ENCODE measurements around the gene KCNA2. TPM values are rescaled to one million over a fixed set of nuclear protein-coding genes. Genes with fewer than 3 reads are reported as not detected.

The KCNA2 gene
- total RNA-seq, 1 donor, result not detected

DNA sequence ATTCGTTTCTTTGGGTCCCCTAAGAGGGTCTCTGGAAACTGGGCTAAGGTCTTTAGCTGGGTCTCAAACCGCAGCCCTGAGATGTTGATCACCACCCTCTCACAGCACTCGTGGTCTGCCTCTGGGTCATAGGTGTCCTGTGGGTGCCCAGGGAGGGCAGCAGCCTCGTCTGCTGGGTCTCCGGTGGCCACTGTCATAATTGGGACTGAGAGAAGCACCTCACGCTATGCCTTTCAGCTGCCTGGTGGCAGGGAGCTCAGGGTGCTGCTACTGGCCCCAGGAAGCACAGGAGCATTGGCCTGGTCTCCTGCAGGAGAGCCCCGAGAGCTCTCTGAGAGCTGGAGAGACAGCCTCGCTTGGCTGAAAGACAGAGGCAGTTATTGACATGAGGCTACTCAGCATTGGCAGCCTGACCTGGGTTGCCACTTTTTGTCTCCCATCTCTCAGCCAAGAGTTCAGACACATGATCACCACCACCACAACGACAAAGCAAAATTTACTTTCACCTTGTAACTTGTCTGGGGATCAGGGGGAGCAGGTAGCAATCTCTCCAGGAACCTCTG, 1.5 kb downstream of the KCNA2 start:
- TF ChIP-seq, protein P1, sequence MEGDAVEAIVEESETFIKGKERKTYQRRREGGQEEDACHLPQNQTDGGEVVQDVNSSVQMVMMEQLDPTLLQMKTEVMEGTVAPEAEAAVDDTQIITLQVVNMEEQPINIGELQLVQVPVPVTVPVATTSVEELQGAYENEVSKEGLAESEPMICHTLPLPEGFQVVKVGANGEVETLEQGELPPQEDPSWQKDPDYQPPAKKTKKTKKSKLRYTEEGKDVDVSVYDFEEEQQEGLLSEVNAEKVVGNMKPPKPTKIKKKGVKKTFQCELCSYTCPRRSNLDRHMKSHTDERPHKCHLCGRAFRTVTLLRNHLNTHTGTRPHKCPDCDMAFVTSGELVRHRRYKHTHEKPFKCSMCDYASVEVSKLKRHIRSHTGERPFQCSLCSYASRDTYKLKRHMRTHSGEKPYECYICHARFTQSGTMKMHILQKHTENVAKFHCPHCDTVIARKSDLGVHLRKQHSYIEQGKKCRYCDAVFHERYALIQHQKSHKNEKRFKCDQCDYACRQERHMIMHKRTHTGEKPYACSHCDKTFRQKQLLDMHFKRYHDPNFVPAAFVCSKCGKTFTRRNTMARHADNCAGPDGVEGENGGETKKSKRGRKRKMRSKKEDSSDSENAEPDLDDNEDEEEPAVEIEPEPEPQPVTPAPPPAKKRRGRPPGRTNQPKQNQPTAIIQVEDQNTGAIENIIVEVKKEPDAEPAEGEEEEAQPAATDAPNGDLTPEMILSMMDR (IDR thresholded peaks at IDR 0.05; ENCODE audit: insufficient read depth, low read depth, low read length), result no peak
- no peak for DNase-seq (ENCODE audit: low read depth)
- no peak overlapping the region for H3K4me3 ChIP-seq (ENCODE audit: low read depth, low read length)

DNA sequence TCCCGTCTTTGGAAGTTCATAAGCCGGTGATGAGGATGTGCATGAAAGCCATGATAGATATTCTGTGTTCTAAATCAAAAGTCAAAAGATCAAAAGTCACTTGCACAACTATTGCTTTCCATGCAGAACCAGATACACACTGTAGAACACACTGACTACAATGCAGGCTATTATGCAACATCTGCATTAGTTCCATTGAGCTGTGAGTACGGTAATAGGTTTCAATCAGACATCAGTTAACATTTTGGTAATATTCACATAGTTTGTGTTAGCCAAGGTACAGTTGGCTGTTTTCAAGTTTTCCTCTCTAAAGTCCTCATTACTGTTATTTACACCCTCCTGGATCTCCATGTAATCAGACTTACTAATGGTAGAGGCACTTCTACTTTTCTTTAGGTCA, 3.1 kb downstream of the KCNA2 start:
- DNase-seq (ENCODE audit: low read depth), result no peak
- TF ChIP-seq, protein P1 (IDR thresholded peaks at IDR 0.05; ENCODE audit: insufficient read depth, low read depth, low read length), result no peak
- no peak overlapping the region for H3K4me3 ChIP-seq (ENCODE audit: low read depth, low read length)

DNA sequence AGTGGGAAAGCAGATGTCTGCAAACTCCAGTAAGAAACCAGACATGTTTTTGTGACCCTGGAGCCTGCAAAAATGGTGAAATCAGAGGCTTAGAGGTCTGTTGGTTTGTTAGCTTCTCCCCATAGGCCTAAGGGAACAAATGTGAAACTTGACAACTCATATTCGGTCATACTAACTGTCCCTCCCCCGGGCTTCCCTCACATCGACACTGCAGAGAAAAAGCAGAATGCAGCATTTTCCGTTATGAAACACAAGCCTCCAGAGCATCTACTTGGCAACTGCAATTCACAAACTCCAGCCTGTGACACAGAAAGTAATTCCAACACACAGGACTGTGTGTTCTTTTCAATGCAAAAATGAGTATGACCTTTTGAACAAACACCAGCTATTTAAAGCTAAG, 3.7 kb downstream of the KCNA2 start:
- H3K4me3 ChIP-seq (ENCODE audit: low read depth, low read length), result no peak overlapping the region
- peak; percentile 4 for DNase-seq (ENCODE audit: low read depth)
- TF ChIP-seq, protein P1 (IDR thresholded peaks at IDR 0.05; ENCODE audit: insufficient read depth, low read depth, low read length), result no peak

DNA sequence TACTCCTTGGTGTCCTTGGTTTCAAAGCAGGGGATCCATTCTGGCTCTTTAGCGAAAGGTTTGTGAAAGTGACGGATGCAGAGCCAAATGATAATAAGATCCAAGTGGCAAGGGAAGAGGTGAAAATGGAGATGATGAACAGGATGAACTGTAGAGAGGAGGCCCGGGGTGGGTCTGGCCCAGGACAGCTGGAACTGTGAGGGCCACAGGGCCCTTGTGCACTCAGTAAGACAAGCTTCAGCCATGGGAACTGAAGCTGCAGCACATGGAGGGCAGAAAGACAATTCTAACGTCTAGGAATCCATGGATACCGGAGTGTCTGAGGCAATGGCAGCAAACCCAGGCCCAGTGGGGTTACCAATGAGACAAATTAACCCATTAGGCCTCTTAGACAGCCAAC, 4.8 kb downstream of the KCNA2 start:
- H3K4me3 ChIP-seq (ENCODE audit: low read depth, low read length), result no peak overlapping the region
- TF ChIP-seq, protein P1 (IDR thresholded peaks at IDR 0.05; ENCODE audit: insufficient read depth, low read depth, low read length), result no peak
- no peak for DNase-seq (ENCODE audit: low read depth)

DNA sequence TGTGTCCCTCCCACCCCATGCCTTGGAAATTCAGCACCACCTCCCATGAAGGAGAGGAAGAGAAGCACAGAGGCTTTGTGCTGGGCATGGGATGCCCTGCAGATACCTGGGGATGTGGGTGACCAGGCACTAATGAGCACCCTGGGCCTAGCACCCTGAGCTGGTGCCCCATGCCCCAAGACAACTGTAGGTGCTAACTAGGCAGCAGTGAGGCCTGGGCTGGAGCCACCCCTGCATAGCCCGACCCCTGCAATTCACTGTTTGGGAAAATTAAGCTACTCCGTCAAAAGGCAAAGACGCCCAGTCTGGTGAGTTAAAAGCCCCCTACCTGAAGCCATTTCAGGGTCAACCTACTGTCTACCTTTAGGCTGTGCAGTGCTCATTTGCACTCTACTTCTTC, 5.4 kb downstream of the KCNA2 start:
- TF ChIP-seq, protein P1 (IDR thresholded peaks at IDR 0.05; ENCODE audit: insufficient read depth, low read depth, low read length), result no peak

DNA sequence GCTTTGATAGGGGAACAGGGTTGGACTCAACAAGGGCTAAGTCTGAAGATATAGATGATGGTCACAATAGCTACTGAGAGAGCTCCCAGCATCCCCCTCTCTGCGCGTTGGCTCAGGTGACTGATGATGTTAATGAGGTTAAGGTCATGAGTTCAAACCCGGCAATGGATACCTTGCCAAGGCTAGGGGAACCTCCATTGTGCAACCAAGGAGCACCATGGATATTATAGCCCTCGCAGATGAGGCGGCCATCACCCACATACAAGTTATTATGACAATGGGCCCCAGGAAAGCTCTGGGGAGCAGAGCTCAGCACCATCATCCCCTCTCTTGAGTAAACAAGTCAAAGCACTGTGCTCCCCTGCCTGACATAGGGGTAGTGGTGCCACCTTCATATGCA, 8.2 kb downstream of the KCNA2 start:
- no peak overlapping the region for H3K4me3 ChIP-seq (ENCODE audit: low read depth, low read length)
- TF ChIP-seq, protein P1 (IDR thresholded peaks at IDR 0.05; ENCODE audit: insufficient read depth, low read depth, low read length), result no peak
- no peak for DNase-seq (ENCODE audit: low read depth)

More for the DNA sequence above, 5.4 kb downstream of the KCNA2 start:
- no peak overlapping the region for H3K4me3 ChIP-seq (ENCODE audit: low read depth, low read length)
- DNase-seq (ENCODE audit: low read depth), result no peak

DNA sequence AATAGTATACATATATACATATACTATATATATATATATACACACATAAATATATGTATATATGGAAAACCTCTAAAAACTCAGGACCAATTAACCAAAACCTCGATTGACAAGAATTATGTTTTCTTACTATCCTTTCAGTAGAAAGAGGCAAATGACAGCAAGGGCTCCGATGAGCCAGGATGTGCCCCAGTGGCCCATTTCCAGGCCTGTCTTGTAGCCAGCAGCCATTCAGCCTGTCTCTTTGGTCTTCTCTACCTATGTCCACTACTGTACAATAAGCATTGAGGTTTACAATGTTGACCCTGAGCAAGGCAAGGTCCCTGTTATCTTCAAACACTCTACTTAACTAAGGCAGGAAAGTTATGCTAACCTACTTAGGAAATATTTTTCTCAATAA, 9.8 kb downstream of the KCNA2 start:
- no peak for DNase-seq (ENCODE audit: low read depth)
- no peak overlapping the region for H3K4me3 ChIP-seq (ENCODE audit: low read depth, low read length)
- TF ChIP-seq, protein P1 (IDR thresholded peaks at IDR 0.05; ENCODE audit: insufficient read depth, low read depth, low read length), result no peak

Measured in fibroblast of villous mesenchyme (primary cell).